AG08395 (cell line): Measurements from ENCODE around the gene COQ5.

ENCODE experiments used
- DNase-seq: peaks from one replicate; pipeline ENCODE4 v3.0.0; 2012; ENCODE audit warnings: mixed read lengths, low spot score

Gene COQ5

DNA sequence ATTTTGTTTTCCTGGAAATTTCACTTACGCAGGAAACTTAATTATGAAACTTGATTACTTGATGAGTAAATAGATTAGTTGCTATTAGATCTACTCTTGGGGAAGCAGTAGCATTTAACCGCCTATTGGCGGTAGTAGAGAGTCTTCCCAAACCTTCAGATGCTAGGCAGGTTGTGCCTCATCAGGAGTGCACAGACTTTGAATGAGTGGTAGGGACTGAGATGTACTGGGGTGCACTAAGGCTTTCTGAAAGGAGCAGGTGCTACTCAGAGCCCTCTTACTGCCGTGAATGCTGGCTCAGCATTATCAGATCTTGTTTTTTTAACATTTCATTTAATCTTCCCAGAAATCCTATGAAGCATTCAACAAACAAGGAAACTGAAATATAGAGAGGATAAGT is 75.0 kb downstream of the COQ5 start:
- peak; percentile 51 for DNase-seq
